Activated CD4-positive, CD25-positive, alpha-beta regulatory T cell treated with anti-CD3 and anti-CD28 coated beads, Interleukin-2, amount 50 U/mL, for 72 hours (primary cell): ENCODE data around the gene SIAH2.
"Not testable (repeated sequence)": the region's sequence is repeated elsewhere in the genome, so short reads cannot be mapped to it uniquely, and the experiment has no call there.

Experiments
- DNase-seq: peaks from one replicate; pipeline ENCODE4 v3.0.0; 2021

Gene SIAH2, protein sequence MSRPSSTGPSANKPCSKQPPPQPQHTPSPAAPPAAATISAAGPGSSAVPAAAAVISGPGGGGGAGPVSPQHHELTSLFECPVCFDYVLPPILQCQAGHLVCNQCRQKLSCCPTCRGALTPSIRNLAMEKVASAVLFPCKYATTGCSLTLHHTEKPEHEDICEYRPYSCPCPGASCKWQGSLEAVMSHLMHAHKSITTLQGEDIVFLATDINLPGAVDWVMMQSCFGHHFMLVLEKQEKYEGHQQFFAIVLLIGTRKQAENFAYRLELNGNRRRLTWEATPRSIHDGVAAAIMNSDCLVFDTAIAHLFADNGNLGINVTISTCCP

DNA sequence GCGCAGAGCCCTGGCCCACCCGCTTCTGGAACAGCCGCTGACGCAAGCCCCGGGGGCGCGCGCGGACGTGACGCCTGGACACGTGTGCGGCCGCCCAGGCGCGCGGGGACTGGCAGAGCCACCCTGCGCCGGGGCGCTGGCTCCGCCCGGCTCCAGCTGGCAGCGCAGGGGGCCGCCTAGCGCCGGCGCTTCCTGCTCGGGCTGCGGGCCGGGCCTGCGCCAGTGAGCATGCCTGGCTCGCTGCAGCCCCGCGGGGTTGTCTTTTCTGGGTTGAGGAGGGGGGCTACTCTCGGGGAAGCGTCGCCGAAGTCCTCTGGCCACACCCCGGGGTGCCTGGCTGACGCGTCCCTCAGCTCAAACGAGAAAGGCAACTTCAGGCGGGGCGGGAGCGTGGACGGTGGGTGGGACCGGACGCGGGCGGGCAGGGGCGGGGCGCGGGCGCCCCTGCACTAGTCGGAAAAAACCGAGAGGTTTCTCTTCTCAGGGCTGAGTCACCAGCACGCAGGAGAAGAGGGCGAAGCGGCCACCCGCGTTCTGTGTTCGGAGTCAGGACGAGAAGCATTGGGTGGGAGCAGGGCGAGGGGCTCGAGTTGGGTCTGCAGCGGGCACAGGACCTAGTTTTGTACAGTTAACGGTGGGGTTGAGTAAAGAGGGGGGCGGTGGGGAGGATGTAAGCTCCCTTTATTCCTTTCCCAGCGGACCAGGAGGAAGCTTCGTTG is at the start of gene SIAH2:
Gene SIAH2, minus strand, starts transcription at position 48 of the 719 bp plus-strand sequence. CDS start 320 bp downstream, outside the sequence.
- DNase-seq = peak; percentile 88

DNA sequence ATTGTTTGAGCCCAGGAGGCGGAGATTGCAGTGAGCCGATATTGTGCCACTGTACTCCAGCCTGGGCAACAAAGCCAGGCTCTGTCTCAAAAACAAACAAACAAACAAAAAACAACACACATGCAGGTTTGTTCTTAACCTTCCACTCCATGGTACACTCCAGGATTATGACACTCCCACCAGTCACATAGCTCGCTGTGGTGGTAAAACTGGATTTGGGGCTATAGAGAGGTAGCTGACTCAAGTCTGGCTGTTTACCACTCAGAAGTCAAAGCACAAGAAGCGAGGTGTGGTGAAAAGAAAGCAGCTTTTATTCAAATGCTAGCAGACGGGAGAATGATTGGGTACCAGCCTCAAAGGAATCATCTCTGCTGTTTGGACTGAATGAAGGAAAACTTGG is 49.0 kb upstream of the SIAH2 start:
- no peak for DNase-seq

DNA sequence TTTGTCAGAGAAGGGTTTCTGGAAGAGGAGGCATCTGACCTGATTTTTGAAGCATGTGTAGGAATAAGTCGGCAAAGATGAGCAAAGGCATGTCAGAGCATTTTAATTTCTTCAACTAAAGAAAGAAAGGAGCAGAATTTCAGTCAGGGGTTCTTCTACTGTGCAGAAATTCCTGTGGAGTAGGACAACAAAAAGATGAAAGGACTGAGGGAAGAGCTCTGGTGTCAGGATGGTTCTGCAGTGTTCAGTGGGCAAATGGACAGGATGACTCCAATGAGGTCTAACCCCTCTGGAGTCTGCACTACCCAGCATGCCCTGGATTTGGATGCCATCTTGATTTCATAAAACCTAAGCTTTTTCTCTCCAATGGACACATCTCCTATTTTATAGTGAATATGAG is 47.7 kb upstream of the SIAH2 start:
- DNase-seq = no peak

DNA sequence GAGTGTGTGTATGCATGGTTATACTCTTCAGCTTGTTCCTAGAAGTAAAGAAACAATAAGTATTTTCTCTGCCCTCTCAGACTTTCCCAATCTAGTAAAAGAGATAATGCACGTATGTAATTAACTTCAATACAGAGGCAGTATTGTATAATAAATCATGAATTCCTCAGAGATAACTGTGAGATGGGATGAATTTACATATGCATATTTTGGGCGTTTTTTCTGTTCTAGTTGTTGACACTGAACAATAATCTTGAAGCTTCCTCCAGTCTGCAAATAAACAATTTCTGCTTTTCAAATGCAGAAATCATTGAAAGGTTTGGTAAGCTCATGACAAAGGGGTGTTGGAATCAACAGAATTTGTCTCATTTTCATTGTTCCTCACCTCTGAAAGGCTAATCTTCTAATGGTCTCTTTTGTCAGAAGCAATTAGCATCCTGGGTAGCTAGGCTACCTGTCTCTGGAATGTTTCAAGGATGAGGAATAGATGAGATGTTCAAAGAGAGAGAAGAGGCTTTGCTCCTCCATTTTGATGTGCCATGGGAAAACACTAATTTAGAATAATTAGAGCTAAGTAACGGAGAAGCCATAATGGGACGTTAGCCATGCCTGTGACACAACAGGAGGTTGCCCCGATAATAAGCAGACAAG is 43.3 kb upstream of the SIAH2 start:
- DNase-seq = no peak

DNA sequence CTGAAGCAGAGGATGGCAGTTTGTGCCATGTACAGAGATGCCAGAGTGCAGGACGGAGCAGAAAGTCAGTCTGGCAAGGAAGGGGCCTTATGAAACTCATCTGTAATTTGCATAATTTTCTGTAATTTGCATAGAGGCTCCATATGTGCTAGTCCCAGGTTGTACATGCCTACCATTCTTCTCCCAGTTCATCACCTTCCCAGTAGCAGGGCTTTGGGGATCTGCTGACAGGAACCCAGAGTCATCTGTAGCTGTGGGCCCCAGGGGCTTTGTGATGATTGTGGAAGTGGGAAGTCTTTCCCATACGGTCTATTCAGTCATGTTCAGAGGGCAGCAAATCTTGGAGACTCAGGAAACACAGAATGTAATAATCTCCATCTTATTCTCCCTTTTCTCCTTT is 42.4 kb upstream of the SIAH2 start:
- DNase-seq = no peak

DNA sequence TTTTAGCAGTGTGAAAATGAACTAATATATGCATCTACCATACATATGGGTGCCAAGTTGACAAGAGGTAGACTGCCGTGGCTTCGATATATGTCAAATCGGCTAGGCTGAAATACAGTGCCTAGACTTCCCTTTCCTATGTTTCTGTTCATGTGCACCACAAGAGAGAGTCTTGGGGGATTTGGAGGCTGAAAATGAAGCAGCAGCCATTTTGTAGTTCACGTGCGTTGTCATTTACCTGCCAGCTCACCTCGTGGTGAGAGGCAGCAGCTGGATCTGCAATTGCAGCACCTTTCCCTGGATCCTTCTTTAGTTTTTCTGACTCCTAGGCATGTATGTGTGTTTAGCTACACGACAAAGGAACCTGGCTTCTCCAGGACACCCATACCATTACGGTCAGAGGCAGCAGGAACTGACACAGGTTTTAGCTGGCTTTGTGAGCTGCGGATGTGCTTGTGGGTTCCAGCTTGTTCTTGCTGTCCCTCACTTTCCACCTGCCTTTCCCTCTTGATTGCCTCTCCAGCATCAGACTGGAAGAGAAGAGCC is 40.5 kb upstream of the SIAH2 start:
- no peak for DNase-seq

DNA sequence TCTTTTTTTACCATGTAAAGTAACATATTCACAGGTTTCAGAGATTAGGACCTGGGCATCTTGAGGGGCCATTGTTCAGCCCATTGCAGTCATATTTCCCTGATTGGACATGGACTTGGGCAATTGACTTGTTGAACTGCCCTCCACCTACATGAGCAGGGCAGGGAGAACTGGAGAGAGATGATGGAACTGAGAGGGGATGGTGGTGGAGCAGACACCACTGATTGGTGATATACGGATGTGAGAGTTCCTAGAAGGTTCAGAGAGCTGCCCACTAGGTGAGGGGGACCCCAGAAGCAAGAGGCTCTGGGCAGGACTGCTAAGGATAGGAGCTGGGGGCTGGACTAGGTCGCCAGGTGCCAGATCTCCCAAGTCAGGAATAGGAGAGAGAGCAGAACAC is 37.8 kb upstream of the SIAH2 start:
- no peak for DNase-seq

DNA sequence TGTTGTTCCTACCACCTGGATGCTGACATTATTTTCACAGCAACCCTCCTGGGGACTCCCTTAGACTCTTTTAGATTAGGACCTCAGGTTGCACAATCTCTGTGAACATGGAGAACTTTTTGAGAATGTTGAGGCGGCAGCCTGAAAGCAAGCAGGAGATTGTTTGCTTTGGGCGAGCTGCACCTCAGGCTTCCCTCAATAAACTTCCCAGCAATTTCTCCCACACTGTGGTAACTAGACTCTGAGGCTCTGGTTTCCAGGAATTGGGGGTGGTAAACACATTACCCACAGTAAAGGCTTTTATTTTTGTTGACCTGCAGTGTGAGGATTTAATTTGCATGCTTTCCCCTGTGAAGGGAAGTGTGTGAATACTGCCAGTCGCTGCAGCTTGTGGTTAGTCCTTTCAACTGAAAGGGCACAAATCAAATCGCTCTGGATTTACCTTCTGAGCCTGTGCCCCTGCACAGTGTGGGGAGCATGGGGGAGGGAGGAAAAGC is 35.2 kb upstream of the SIAH2 start:
- no peak for DNase-seq

DNA sequence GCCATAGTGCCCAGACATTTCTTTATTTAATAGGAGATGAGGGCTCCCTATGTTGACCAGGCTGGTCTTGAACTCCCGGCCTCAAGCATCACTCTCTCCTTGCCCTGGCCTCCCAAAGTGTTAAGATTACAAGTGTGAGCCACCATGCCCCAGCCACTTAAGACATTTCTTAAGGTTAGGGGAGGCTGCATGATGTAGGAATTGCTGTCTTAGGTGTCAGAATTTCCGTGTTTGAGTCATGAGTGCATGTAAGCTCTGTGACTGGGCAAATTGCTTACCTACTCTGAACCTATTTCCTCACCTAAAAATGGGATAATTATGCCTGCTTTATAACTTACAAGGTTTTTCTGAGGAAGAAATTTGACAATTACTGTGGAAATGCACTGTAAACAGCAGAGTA is 34.2 kb upstream of the SIAH2 start:
- no peak for DNase-seq

DNA sequence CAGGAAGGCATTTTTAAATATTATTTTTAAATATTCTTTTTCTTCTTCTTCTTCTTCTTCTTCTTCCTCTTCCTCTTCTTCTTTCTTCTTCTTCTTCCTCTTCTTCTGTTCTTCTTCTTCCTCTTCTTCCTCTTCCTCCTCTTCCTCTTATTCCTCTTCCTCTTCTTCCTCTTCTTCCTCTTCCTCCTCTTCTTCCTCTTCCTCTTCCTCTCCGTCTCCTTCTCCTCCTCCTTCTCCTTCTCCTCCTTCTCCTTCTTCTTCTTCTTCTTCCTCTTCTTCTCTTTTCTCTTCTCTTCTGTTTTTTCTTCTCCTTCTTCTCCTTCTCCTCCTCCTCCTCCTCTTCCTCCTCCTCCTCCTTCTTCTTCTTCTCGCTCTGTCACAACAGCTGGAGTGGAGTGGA is 33.6 kb upstream of the SIAH2 start:
- DNase-seq = not testable (repeated sequence)

DNA sequence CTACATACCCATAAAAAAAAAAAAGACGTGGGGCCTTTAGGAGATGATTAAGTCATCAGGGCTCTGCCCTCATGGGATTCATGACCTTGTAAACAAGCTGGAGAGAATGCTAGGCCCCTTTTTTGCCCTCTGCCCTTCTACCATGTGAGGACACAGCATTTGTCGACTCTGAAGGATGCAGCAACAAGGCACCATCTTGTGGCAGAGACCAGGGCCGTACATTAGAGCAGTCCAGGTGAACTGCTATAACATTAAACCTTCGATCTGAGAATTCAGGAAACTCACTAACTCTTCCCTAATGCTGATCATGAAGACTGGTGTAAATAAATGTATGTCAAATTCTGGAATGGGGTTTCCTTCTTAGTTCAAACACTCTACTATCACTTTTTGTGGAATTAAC is 30.7 kb upstream of the SIAH2 start:
- no peak for DNase-seq

DNA sequence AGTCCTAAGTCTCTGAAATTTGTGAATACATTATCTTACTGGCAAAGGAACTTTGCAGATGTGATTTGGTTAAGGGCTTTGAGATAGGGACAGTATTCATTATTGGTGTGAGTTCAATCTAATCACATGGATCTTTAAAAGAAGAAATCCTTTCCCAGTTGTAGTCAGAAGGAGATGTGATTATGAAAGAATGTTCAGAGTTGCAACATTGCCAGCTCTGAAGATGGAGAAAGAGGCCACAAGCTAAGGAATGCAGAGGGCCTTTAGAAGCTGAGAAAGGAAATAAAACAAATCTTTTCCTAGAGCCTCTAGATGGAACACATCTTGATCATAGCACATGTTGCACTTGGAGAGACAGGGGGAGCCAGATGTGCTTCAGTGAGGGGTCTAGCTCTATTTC is 27.7 kb upstream of the SIAH2 start:
- no peak for DNase-seq

DNA sequence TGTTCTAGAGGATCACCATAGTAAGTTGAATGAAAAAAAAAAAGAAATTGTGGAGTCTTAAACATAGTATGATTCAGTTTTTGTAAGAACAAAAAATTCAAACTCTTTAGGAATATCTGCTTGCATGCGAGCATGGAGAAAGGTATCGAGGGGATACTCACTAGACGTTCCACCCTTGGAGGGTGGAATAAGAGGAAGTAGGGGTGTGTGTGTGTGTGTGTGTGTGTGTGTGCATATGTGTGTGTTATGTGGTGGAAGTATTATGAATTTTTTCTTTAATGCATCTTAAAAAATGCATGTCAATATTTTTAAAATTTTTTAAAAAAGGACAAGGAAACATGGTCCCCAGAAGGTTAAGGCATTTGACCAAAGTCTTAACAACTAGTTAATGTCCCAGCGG is 26.5 kb upstream of the SIAH2 start:
- no peak for DNase-seq

DNA sequence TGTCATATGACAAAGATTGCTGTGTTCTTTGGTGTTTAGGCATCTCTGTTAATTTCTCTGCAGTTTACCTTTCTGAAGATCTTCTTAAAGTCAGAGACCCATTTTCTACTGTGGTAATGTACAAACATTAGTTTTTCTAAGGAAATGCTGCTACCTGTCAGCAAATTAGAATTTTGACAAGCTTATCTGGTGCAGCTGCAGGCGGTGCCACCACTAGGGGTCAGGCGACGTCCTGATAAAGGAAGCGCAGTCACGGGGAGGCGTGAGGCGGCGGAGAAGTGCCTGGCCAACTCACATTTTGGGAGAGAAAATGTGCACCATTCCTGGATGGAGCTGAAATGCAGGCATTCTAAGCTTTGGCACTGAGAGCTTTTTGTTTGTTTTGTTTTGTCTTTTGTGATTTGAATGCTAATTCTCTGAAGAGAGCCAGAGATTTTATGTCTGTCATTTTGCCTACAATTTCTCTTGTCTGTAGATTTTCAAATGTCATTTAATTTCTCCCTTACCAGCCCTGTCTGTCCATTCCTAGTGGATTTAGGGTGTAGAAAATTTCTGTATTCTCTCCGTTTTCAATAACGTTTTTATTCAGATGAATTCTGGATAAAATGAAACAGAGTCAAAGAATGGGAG is 24.9 kb upstream of the SIAH2 start:
- peak; percentile 83 for DNase-seq

DNA sequence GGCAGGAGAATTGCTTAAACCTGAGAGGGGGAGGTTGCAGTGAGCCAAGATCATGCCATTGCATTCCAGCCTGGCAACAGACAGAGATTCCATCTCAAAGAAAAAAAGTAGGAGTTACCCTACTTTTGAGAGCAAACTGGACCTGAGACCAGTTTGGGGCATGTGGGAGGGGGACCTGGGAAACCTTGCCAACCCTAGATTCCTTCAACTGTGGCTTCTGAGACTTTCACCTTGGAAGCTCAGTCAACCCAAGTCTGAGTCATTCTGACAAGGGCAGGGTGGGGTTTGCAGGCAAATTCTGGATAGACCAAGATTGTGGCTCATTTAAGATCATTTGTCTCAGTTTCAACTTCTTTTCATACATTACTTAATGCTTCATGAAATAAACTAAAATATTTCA is 23.8 kb upstream of the SIAH2 start:
- no peak for DNase-seq

DNA sequence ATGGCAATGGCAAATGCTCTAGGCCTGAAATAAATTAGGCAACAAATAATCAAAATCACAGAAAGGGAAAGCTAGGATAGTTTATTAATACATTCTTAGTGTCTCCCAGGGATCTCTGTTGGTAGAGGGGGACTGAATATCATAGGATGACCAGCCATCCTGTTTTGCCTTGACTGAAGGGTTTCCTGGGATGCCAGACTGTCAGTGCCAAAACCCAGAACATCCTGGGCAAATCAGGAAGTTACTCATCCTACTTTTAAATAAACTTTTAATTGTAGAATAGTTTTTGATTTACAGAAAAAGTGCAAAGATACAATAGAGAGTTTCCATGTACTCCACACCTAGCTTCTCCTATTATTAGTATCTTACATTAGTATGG is 21.8 kb upstream of the SIAH2 start:
- no peak for DNase-seq

DNA sequence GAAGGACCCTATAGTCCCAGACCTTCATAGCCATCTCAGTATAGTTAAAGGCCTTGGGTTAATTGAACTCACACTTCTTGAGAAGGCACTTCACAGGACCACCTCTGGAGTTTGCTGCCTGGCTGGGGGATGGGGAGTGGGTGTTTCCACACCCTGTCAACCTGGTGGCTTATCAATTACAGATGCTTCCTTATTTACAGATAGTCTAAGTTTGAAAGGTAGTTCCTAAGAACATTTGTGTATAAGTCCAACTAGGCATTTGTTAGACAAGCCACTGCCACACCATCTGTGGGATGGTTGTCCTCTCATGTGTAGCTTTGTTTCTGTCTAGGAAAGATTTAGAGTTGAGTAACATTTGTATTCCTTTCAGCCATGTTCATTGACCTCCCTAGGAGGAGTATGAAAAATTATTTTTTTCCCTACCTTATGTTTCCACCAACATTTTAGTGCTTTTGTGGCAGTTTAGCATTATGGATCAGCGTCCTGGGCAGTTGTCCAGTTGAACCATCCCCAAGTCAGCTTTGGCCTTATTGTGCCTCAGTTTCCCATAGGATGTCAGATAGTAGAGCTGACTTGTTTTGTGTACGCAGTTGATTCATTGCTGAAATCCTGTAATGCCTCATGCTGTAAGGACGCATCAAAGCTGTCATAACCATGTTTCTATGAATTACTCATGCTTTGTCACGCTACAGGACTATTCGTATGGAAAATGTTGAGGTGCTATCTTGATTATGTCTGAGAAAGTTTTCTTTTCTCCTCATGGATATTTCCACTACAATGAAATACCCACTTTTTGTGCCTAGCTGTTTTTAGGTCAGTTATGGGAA is 21.2 kb upstream of the SIAH2 start:
- DNase-seq = no peak

DNA sequence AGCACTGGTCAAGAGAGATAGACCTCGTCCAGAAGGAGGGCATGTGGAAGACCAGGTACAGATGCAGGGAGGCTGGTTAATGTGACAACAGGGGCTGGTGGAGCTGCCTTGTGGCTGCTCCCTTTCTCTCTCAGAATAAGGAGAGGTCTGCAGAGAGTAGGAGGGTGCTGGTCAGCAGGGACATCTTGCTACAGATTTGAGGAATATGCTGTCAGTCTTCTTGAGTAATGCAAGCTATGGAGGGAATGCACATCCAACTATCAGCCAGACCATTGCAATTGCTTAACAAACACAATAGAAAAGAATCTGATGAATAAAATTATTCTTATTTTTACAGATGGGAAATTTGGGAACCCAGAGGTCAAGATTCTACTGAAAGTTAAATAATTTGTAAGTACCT is 20.3 kb upstream of the SIAH2 start:
- DNase-seq = no peak

DNA sequence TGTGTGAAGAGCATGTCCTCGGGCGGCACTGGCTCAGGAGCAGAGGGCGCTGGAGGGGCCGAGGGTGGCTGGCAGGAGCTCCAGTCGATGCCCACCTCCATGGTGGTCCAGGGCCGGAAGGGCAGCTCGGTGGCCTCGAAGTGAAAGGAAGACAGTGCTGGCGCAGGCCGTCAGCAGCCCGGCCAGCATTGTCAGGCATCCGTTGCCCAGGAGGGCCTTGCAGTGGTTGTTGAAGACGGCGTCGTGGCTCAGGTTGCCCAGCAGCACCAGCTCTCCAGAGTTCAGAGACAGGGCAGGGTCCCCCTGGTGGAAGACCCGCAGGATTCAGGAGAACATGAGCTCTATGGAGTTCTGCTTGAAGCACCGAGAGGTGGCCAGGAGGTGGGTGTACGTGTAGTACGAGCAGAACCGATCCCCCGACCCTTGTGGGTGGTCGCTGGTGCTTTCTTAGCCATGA is 16.5 kb upstream of the SIAH2 start:
- no peak for DNase-seq

DNA sequence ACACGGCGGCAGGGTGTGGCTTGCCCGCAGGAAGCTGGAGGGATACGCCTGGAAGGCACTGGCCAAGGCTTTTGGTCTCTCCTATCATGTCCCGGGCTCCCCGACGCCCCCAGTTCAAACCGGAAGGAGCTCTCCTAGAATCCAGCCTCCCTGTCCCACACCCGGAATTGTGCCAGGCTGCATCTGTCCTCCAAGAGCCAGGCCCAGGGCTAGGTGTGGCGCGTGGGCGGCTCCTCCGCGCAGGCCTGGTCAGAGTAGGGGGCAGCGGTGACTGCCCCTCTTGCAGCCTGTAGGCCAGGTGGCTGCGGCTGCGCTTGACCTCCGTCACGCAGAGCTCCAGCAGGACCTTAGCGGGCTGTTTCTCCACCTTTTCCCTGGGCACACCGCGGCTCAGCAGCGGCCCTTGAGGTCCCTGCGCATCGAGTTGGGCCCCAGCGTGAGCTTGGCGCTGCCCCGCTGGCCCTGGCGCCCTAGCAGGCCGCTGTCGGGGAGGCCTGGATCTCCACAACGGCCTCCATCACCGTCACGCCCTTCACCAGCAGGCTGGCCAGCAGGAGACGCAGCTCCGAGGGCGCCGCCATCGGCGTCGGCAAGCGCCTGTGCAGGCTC is 15.9 kb upstream of the SIAH2 start:
- DNase-seq = no peak

DNA sequence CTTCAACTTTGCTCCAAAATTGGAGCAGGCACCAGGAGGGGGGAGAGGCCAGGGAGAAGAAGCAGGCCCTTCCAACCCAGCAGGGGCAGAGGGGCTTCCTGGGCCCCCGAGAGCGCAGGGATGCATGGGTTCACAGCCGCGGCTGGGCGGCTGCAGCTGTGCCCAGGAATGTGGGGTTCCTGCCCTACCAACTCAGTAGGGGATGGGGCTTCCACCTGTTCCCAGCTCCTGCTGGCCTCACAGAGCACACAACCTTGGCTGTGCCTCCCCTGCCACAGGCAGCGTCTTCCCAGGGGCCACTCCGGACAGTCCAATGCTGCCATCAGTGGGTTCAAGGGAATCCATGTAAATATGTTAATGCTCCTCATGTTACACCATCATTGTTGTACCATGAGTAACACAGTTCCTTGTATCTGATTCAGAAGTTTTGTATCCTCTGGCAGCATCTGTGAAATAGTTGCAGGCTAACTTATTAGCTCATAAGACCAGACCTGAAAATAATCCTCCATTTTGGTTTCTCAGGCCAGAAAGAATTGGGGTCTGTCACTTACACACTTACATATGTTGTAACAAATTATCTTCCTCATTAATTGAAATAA is 12.1 kb upstream of the SIAH2 start:
- DNase-seq = no peak
